Mucosa of descending colon (tissue), 3 donors: ENCODE measurements around the gene M1AP. TPM values are rescaled to one million over a fixed set of nuclear protein-coding genes. Genes with fewer than 3 reads are reported as not detected.

ENCODE experiments used
- ATAC-seq: fragments of 200-7000 bp; cut with Tn5 transposase; one replicate; pipeline ENCODE4 v1.9.1; 2020; ENCODE audit warnings: mild to moderate bottlenecking, moderate library complexity
- DNase-seq, 3 donors: peaks; one replicate each; pipeline ENCODE4 v3.0.0-alpha.2; 2020
- H3K36me3 ChIP-seq: fragments of 200-600 bp; one replicate; pipeline ENCODE4 v1.8.0; 2021; ENCODE audit warnings: low read depth, mild to moderate bottlenecking
- H3K4me1 ChIP-seq: fragments of 200-600 bp; one replicate; pipeline ENCODE4 v1.8.0; 2021; ENCODE audit warnings: low read depth, mild to moderate bottlenecking
- H3K4me3 ChIP-seq: fragments of 200-600 bp; one replicate; pipeline ENCODE4 v1.8.0; 2021; ENCODE audit warnings: mild to moderate bottlenecking
- H3K9me3 ChIP-seq: fragments of 200-600 bp; one replicate; pipeline ENCODE4 v1.8.0; 2021; ENCODE audit warnings: mild to moderate bottlenecking
- CTCF ChIP-seq: fragments of 200-600 bp; IDR thresholded peaks from one replicate; pipeline ENCODE4 v1.8.0; 2022; ENCODE audit warnings: antibody characterized with exemption, mild to moderate bottlenecking
- intact Hi-C, 2 donors: fragments of 100-400 bp; cut with DNase I in 1 of 2; cut with micrococcal nuclease in 1 of 2; formaldehyde crosslinking; loops; one replicate each; pipeline versions ENCODE4 v1.11.0 to v1.11.1; 2022; cut with DNase I, micrococcal nuclease
- total RNA-seq, 3 donors: library from RNA; stranded (reverse); fragmentation: NEBNext Ultra II Directional in 2 of 3; extraction: Animal tissue kit (Norgen Biotek cat#: 25700) in 2 of 3; gene quantifications; one replicate each; pipeline versions ENCODE4 v1.2.1 to v1.2.4, GENCODE V29; 2021 to 2023
- donor health status: DM: no; HTN: no; CAD: no; lungs with moderate emphysema.
- donor health status: DM: no; HTN: no; CAD: no.
- donor health status: DM: no; HTN: yes; CAD: no.

M1AP gene
- total RNA-seq, 3 donors from 2014 or later, result 0.19 to 0.43 (median 0.31) TPM

GRCh38 chr2:74620671-74621070 is 27.5 kb downstream of the M1AP start:
- no peak for TF ChIP-seq CTCF
- H3K4me3 ChIP-seq, result no peak overlapping the region
- H3K9me3 ChIP-seq, result no peaks in the 10 kb centered on the region
- intact Hi-C loops, result no loop called here
- DNase-seq, result no peak
- no peak for ATAC-seq
- no peaks in the 10 kb centered on the region for H3K4me1 ChIP-seq
- H3K36me3 ChIP-seq, result no peaks in the 10 kb centered on the region

GRCh38 chr2:74619651-74620297 is 28.4 kb downstream of the M1AP start:
- Histone ChIP-seq H3K36me3 (no peaks in the 10 kb centered on the region), H3K4me3 (no peak overlapping the region), H3K4me1 (no peaks in the 10 kb centered on the region), H3K9me3 (no peaks in the 10 kb centered on the region)
- DNase-seq (no peak), ATAC-seq (no peak)
- intact Hi-C loops, result no loop called here
- TF ChIP-seq CTCF, result no peak

- no peak overlapping the region for H3K4me3 ChIP-seq
- intact Hi-C loops, result no loop called here
- H3K9me3 ChIP-seq, result no peaks in the 10 kb centered on the region
- TF ChIP-seq CTCF, result no peak
- H3K36me3 ChIP-seq, result no peaks in the 10 kb centered on the region
- no peak for ATAC-seq
- no peak for DNase-seq
- H3K4me1 ChIP-seq, result no peaks in the 10 kb centered on the region
These were observed 29.6 kb downstream of the M1AP start for GRCh38 chr2:74618410-74619083.

GRCh38 chr2:74617122-74617521 is 31.0 kb downstream of the M1AP start:
- ATAC-seq (no peak), DNase-seq (no peak)
- Histone ChIP-seq H3K4me3 (no peak overlapping the region), H3K9me3 (no peaks in the 10 kb centered on the region), H3K4me1 (no peaks in the 10 kb centered on the region), H3K36me3 (no peaks in the 10 kb centered on the region)
- intact Hi-C loops, result no loop called here
- no peak for TF ChIP-seq CTCF

- no peak overlapping the region for H3K4me3 ChIP-seq
- DNase-seq (no peak), ATAC-seq (no peak)
- TF ChIP-seq CTCF, result no peak
- intact Hi-C loops, result no loop called here
- H3K36me3 ChIP-seq, result no peaks in the 10 kb centered on the region
- H3K4me1 ChIP-seq, result no peaks in the 10 kb centered on the region
- no peaks in the 10 kb centered on the region for H3K9me3 ChIP-seq
These were observed 41.2 kb downstream of the M1AP start for GRCh38 chr2:74606927-74607326.
